Measurements from ENCODE around the gene MICALL2.

MICALL2 gene

DNA sequence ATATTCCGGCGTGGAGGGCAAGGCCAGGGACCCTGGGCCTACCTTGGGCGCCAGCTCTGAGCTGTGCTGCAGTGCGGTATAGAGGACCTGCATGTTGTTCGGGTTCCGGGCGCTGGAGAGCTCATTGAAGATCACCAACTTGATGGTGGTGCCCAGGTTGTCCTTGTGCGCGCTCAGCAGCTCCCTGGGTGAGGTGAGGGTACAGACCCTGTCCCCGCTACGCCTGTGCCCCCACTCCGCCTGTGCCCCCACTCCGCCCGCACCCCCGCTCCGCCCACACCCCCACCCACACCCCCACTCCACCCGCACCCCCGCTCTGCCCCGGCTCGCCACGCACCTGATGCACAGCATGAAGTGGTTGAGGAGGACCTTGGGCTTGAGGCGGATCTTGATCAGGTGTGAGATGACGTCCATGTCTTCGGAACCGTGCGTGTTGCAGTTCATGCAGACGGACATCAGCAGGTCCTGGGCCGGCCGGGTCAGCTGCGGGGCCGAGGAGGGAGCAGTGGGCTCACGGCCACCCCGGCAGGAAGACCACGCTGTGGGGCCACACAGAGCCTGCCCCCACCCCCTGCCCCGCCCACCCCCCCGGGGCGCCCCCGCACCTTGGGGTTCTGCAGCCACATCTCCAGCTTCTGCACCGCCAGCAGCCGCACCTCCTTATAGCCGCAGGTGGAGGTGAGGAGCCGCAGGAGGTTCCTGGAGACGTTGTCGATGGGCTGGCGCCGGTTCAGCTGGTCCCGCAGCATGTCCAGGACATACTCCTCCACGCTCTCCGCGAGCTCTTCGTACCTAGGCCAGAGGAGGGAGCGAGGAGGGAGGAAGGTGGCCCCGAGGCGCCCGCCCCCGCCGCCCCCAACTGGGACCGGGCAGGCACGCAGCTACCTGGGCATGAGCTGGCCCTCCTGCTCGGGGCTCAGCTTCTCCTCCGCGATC is 39.4 kb upstream of the MICALL2 start:
- Histone ChIP-seq H3K36me3 (ENCODE audit: insufficient read depth, low read length) (peaks cover 81% of the 10 kb centered on the region), H3K27ac (ENCODE audit: low read depth, low read length) (no peak overlapping the region), H3K9ac (ENCODE audit: low read depth, low read length) (no peak overlapping the region), H3K4me3 (ENCODE audit: low read length) (no peak overlapping the region), H3K9me3 (ENCODE audit: insufficient read depth, low read depth, low read length) (no peaks in the 10 kb centered on the region), H3K27me3 (ENCODE audit: insufficient read depth, low read length) (no peaks in the 10 kb centered on the region), H3K4me1 (ENCODE audit: insufficient read depth, low read length) (peaks cover 4% of the 10 kb centered on the region; the same call in 1 of the 2 replicates)
- 96% methylated on average over 56 of the region's 62 CpGs for whole genome bisulfite sequencing

DNA sequence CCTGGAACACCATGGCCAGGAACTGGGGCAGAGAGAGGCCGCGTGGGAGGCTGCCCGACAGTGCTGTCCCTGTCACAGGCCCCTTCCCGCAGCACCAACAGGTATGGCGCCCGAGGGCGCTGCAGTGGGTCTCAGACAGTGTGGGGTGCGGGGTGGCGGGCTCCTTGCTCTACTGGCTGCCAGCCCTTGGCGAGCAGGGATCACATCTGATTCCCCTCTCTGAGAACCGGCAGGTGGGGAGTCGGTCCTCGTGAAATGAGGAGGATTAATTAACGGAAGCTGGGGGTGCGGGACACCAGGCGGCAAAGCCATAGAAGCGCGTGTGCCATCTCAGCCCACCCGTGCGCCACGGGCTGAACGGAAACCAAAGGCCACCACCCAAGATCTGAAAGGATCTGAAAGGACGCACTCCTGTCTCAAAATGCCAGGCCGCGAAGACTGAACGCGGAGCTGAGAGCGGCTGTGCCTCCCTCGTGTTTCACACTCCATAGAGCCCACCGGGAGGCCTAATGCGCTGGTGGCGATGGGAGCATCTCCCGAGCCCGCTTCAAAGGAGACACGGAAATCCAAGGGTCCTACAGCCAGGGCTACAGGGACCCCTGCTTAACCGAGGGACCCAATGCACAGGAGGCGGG is 38.1 kb upstream of the MICALL2 start:
- no peaks in the 10 kb centered on the region for H3K27me3 ChIP-seq (ENCODE audit: insufficient read depth, low read length)
- peaks cover 80% of the 10 kb centered on the region for H3K36me3 ChIP-seq (ENCODE audit: insufficient read depth, low read length)
- H3K9ac ChIP-seq (ENCODE audit: low read depth, low read length): no peak overlapping the region

DNA sequence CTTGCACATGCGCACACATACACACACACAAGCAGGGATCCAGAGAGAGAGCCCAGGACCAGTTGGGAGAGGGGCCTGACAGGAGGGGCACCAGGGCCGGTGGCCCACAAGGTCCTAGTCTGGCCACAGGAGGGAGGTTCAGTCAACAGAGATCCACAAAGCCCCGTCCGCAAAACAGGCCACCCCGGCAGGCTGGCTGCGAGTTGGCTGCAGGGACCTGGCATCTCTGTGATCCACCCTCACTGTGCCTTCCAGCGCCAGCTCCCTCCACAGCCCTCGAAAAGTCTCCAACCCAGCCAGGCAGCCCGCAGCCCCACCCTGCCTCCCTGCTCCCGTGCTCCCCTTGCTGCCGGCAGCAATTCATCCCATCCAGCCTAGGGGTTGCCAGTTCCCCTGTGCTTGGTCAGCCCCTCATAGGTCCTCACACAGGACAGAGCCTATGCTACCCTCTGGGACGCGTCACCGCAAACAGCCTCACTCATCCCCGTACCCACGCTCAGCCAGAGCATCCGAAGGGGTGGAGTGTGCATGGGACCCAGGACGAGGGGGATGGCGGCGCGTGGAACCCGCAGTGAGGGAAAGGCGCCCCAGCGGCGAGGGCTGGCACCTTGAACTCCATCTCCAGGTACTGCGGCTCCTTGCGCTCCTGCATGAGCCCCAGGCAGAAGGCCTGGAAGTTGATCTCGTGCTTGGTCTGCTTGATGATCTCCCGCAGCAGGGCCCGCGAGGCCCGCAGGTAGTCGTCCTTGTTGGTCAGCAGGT is 37.4 kb upstream of the MICALL2 start:
- no peak overlapping the region for H3K27ac ChIP-seq (ENCODE audit: low read depth, low read length)
- H3K9me3 ChIP-seq (ENCODE audit: insufficient read depth, low read depth, low read length): no peaks in the 10 kb centered on the region
- WGBS: 95% methylated on average over 33 of the region's 33 CpGs
- no peak overlapping the region for H3K4me3 ChIP-seq (ENCODE audit: low read length)
- no peaks in the 10 kb centered on the region for H3K4me1 ChIP-seq (ENCODE audit: insufficient read depth, low read length)
- no peak overlapping the region for H3K9ac ChIP-seq (ENCODE audit: low read depth, low read length)
- H3K36me3 ChIP-seq (ENCODE audit: insufficient read depth, low read length): peaks cover 80% of the 10 kb centered on the region
- no peaks in the 10 kb centered on the region for H3K27me3 ChIP-seq (ENCODE audit: insufficient read depth, low read length)

More for the DNA sequence above, 38.1 kb upstream of the MICALL2 start:
- no peak overlapping the region for H3K4me3 ChIP-seq (ENCODE audit: low read length)
- H3K4me1 ChIP-seq (ENCODE audit: insufficient read depth, low read length): no peaks in the 10 kb centered on the region
- H3K9me3 ChIP-seq (ENCODE audit: insufficient read depth, low read depth, low read length): no peaks in the 10 kb centered on the region
- no peak overlapping the region for H3K27ac ChIP-seq (ENCODE audit: low read depth, low read length)
- 95% methylated on average over 37 of the region's 37 CpGs for WGBS

DNA sequence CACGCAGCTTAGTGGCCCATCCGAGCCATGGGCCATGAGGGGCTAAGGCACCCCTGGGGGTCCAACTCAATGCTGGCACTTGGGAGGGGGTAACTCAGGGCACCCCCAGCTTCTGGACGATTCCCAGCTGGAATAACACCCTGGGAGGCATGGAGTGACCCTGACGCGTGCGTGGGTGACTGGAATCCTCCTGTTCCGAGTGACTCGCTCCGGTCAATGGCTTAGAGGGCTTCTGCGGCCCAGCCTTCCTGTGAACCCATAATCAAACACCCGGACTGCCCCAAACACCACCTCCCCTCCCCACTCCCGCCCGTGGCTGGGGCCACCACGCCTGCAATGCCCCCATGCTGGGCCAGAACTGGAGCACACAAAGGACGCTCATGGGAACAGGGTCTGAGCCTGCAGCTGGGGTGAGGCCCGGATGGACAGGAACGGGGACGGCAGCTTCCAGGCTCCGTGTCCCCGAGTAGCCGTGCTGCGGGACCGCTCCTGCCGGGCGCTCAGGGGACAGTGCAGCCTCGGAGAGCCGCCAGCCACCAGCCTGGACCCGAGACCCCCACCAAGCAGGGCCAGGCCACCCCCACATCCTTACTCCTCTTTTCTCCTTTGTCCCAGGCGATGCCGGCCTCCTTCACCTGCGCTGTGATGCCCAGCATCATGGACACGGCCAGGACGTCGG is 36.4 kb upstream of the MICALL2 start:
- Histone ChIP-seq H3K27ac (ENCODE audit: low read depth, low read length) (no peak overlapping the region), H3K9ac (ENCODE audit: low read depth, low read length) (no peak overlapping the region), H3K4me1 (ENCODE audit: insufficient read depth, low read length) (no peaks in the 10 kb centered on the region), H3K4me3 (ENCODE audit: low read length) (no peak overlapping the region), H3K36me3 (ENCODE audit: insufficient read depth, low read length) (peaks cover 82% of the 10 kb centered on the region), H3K9me3 (ENCODE audit: insufficient read depth, low read depth, low read length) (no peaks in the 10 kb centered on the region), H3K27me3 (ENCODE audit: insufficient read depth, low read length) (no peaks in the 10 kb centered on the region)
- WGBS: 93% methylated on average over 34 of the region's 34 CpGs

DNA sequence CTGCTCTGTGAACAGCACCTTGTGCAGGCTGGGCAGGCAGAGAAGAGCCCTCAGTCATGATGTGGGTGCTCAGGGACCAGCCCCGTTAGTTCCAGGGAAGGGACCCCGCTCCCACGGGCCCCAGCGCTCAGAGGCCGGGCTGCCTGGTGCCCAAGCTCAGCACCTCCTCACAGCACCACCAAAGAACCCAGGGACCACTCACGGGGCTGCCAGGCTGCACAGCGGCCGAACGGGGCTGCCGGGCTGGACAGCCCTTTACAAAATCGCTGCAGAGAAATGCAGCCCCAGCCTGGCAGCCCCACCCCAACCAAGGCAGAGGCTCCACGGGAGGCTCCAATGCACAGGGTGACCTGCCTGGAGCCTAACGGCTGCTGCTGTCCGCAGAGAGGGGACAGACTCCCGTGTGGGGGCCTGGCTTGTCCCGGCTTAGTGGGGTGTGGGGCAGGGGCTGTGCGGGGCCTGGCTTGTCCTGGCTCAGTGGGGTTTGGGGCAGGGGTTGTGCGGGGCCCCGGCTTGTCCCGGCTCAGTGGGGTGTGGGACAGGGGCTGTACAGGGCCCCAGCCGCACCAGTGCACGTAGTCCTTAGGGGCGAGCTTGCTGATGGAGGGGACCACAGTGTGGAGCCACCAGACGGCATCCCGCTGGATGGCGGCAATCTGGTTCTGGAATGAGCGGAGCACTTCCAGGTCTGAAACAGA is 35.7 kb upstream of the MICALL2 start:
- 96% methylated on average over 27 of the region's 27 CpGs for WGBS
- peaks cover 82% of the 10 kb centered on the region for H3K36me3 ChIP-seq (ENCODE audit: insufficient read depth, low read length)
- H3K4me1 ChIP-seq (ENCODE audit: insufficient read depth, low read length): no peaks in the 10 kb centered on the region
- no peak overlapping the region for H3K9ac ChIP-seq (ENCODE audit: low read depth, low read length)
- H3K27ac ChIP-seq (ENCODE audit: low read depth, low read length): no peak overlapping the region
- H3K27me3 ChIP-seq (ENCODE audit: insufficient read depth, low read length): no peaks in the 10 kb centered on the region
- no peaks in the 10 kb centered on the region for H3K9me3 ChIP-seq (ENCODE audit: insufficient read depth, low read depth, low read length)
- H3K4me3 ChIP-seq (ENCODE audit: low read length): no peak overlapping the region

DNA sequence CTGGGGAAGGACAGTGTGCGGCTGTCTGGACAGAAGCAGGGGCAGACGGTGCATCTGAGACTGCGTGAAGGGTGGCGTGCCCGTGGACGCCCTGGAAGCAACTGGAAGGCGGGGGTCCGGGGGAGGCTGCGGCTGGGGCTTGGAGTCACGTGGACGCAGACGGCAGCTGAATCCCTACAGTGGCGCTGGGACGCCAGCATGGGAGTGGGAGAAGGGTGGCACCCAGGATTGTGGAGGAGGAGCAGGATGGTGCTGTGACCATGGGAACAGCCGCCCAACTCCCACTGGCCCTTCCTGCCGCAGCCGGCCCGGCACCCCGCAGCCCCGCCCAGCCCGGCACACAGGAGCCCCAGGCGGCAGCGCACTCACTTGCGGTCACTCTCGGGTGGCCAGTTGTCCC is 35.2 kb upstream of the MICALL2 start:
- Histone ChIP-seq H3K36me3 (ENCODE audit: insufficient read depth, low read length) (peaks cover 82% of the 10 kb centered on the region), H3K4me3 (ENCODE audit: low read length) (no peak overlapping the region), H3K27ac (ENCODE audit: low read depth, low read length) (no peak overlapping the region), H3K9ac (ENCODE audit: low read depth, low read length) (no peak overlapping the region), H3K27me3 (ENCODE audit: insufficient read depth, low read length) (no peaks in the 10 kb centered on the region), H3K9me3 (ENCODE audit: insufficient read depth, low read depth, low read length) (no peaks in the 10 kb centered on the region), H3K4me1 (ENCODE audit: insufficient read depth, low read length) (no peaks in the 10 kb centered on the region)
- WGBS: 94% methylated on average over 25 of the region's 25 CpGs

DNA sequence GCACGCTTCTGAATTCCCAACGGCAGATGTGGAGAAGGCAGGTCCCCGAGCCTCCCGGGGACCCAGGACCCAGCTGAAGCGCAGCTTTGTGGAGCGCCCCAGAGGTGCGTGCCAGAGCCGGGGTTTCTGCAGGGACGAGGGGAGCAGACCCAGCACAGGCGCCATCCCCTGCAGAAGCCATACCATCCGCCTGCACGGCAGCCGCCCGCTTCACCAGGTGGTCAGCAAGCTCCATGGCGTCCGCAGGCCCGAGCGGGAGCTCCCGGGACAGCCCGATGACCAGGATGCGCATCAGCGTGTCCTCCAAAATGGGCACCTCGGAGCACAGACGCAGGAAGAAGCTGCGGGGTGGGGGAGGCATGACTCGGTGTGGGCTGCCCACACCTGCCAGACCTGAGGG is 34.3 kb upstream of the MICALL2 start:
- Histone ChIP-seq H3K36me3 (ENCODE audit: insufficient read depth, low read length) (peaks cover 89% of the 10 kb centered on the region), H3K27me3 (ENCODE audit: insufficient read depth, low read length) (no peaks in the 10 kb centered on the region), H3K4me3 (ENCODE audit: low read length) (no peak overlapping the region), H3K27ac (ENCODE audit: low read depth, low read length) (no peak overlapping the region), H3K9ac (ENCODE audit: low read depth, low read length) (no peak overlapping the region), H3K4me1 (ENCODE audit: insufficient read depth, low read length) (no peaks in the 10 kb centered on the region), H3K9me3 (ENCODE audit: insufficient read depth, low read depth, low read length) (no peaks in the 10 kb centered on the region)
- 95% methylated on average over 26 of the region's 26 CpGs for WGBS

DNA sequence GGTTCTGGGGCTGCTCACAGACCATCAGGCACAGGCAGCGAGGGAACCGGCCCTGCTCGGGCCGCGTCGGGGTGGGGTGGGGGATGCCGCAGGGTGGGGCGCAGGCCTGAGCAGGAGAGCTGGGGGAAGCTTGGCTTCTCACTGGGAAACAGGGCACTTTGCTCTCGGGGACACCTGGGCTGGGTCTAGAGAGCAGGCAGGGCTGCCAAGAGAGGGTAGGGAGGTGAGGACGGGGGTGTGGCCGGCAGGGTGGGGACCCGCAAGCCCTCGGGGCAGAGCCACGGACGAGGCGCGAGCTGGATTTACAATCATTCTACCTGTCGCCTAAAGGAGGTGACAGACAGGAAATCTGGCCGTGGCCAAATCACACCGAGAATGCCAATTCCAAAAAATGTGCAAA is 33.9 kb upstream of the MICALL2 start:
- H3K27me3 ChIP-seq (ENCODE audit: insufficient read depth, low read length): no peaks in the 10 kb centered on the region
- no peak overlapping the region for H3K27ac ChIP-seq (ENCODE audit: low read depth, low read length)
- 96% methylated on average over 20 of the region's 20 CpGs for WGBS
- no peak overlapping the region for H3K9ac ChIP-seq (ENCODE audit: low read depth, low read length)
- H3K4me1 ChIP-seq (ENCODE audit: insufficient read depth, low read length): no peaks in the 10 kb centered on the region
- no peaks in the 10 kb centered on the region for H3K9me3 ChIP-seq (ENCODE audit: insufficient read depth, low read depth, low read length)
- H3K36me3 ChIP-seq (ENCODE audit: insufficient read depth, low read length): peaks cover 91% of the 10 kb centered on the region
- H3K4me3 ChIP-seq (ENCODE audit: low read length): no peak overlapping the region

DNA sequence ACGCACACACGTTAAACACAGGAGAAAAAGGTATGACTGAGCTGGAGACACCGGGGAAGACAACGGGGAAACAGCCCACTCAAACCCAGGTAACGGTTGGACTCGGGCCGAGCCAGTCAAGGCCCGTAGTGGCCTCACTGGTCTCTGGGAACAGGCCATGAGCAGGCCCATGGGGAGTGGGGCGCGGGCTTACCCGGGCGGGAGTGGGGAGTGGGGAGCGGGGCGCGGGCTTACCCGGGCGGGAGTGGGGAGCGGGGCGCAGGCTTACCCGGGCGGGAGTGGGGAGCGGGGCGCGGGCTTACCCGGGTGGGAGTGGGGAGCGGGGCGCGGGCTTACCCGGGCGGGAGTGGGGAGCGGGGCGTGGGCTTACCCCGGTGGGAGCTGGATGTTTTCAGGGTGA is 33.4 kb upstream of the MICALL2 start:
- Histone ChIP-seq H3K27ac (ENCODE audit: low read depth, low read length) (no peak overlapping the region), H3K9me3 (ENCODE audit: insufficient read depth, low read depth, low read length) (no peaks in the 10 kb centered on the region), H3K4me3 (ENCODE audit: low read length) (no peak overlapping the region), H3K27me3 (ENCODE audit: insufficient read depth, low read length) (no peaks in the 10 kb centered on the region), H3K36me3 (ENCODE audit: insufficient read depth, low read length) (peaks cover 91% of the 10 kb centered on the region), H3K9ac (ENCODE audit: low read depth, low read length) (no peak overlapping the region), H3K4me1 (ENCODE audit: insufficient read depth, low read length) (no peaks in the 10 kb centered on the region)
- WGBS: 92% methylated on average over 33 of the region's 33 CpGs

DNA sequence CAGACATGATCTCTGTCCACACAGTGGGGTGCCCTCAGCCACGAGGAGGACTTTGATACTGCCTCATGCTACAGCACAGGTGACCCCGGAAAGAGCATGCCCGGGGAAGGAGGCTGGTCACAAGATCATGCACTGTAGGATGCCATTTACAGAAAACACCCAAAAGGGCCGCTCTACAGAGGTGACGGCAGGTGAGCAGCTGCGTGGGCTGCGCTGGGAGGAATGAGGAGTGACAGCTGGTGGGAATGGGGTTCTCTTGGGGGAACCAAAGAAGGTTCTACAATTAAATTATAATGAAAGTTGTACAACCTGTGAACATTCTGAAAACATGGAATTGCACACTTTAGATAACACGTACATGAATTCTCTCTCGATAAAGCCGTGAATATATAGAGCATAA is 33.0 kb upstream of the MICALL2 start:
- Histone ChIP-seq H3K4me1 (ENCODE audit: insufficient read depth, low read length) (no peaks in the 10 kb centered on the region), H3K9me3 (ENCODE audit: insufficient read depth, low read depth, low read length) (no peaks in the 10 kb centered on the region), H3K27me3 (ENCODE audit: insufficient read depth, low read length) (no peaks in the 10 kb centered on the region), H3K36me3 (ENCODE audit: insufficient read depth, low read length) (peaks cover 91% of the 10 kb centered on the region), H3K4me3 (ENCODE audit: low read length) (no peak overlapping the region), H3K9ac (ENCODE audit: low read depth, low read length) (no peak overlapping the region), H3K27ac (ENCODE audit: low read depth, low read length) (no peak overlapping the region)
- WGBS: 97% methylated on average over 10 of the region's 10 CpGs

All from HUES64 (cell line).